ENCODE measurements around the gene IL34. TPM values are rescaled to one million over a fixed set of nuclear protein-coding genes. Genes with fewer than 3 reads are reported as not detected.

IL34 gene
- total and polyA plus RNA-seq, 2 experiments from 2014 or later = 4.3 to 6.6 TPM

- Histone ChIP-seq H3K27ac (ENCODE audit: low read depth) (no peak overlapping the region), H3F3A (replicated peaks; ENCODE audit: low read depth) (no peaks in the 10 kb centered on the region), H3K27me3 (ENCODE audit: insufficient read depth) (no peaks in the 10 kb centered on the region), H3K4me3 (no peak overlapping the region), H2AFZ (no peak overlapping the region), H3K79me2 (replicated peaks; ENCODE audit: insufficient read depth) (no peaks in the 10 kb centered on the region), H3K4me1 (ENCODE audit: insufficient read depth) (0 out of 2 replicates have a peak, but pooled peaks cover 3% of the 10 kb centered on the region), H4K20me1 (replicated peaks; ENCODE audit: insufficient read depth) (no peaks in the 10 kb centered on the region), H3K9me2 (ENCODE audit: insufficient read depth) (no peaks in the 10 kb centered on the region), H3K36me3 (ENCODE audit: insufficient read depth) (no peaks in the 10 kb centered on the region), H3K4me2 (no peak overlapping the region)
- Mint-ChIP-seq H3K27me3 (ENCODE audit: insufficient read depth, low read depth, poor library complexity) (peaks cover 27% of the 10 kb centered on the region), H3K4me3 (no peak overlapping the region), H3K36me3 (ENCODE audit: low read depth) (no peaks in the 10 kb centered on the region; the same call in 2 of the 3 replicates), H3K27ac (no peak overlapping the region), H3K4me1 (peaks cover 26% of the 10 kb centered on the region), H3K9me3 (no peaks in the 10 kb centered on the region)
- TF ChIP-seq NANOG (IDR thresholded peaks at IDR 0.05; ENCODE audit: borderline replicate concordance) (no peak), ZNF331 (CRISPR knock-in tag; IDR thresholded peaks at IDR 0.05; ENCODE audit: low read depth) (no peak), CTCF (conservative IDR thresholded peaks at IDR 0.05; ENCODE audit: low read depth in 2 of 2) (no peak), ZNF114 (CRISPR knock-in tag; IDR thresholded peaks at IDR 0.05) (no peak), EZH2phosphoT487 (IDR thresholded peaks at IDR 0.05; ENCODE audit: unreplicated experiment) (no peak), POLR2AphosphoS5 (IDR thresholded peaks at IDR 0.05; ENCODE audit: low read depth) (no peak), STAT1 (IDR thresholded peaks at IDR 0.05; ENCODE audit: unreplicated experiment) (no peak), CREB1 (CRISPR knock-in tag; IDR thresholded peaks at IDR 0.05; ENCODE audit: low read depth) (no peak), EZH2 (IDR thresholded peaks at IDR 0.05; ENCODE audit: low read depth, unreplicated experiment) (no peak), JUNB (IDR thresholded peaks at IDR 0.05; ENCODE audit: unreplicated experiment) (no peak)
- TF ChIP-seq, protein P1, sequence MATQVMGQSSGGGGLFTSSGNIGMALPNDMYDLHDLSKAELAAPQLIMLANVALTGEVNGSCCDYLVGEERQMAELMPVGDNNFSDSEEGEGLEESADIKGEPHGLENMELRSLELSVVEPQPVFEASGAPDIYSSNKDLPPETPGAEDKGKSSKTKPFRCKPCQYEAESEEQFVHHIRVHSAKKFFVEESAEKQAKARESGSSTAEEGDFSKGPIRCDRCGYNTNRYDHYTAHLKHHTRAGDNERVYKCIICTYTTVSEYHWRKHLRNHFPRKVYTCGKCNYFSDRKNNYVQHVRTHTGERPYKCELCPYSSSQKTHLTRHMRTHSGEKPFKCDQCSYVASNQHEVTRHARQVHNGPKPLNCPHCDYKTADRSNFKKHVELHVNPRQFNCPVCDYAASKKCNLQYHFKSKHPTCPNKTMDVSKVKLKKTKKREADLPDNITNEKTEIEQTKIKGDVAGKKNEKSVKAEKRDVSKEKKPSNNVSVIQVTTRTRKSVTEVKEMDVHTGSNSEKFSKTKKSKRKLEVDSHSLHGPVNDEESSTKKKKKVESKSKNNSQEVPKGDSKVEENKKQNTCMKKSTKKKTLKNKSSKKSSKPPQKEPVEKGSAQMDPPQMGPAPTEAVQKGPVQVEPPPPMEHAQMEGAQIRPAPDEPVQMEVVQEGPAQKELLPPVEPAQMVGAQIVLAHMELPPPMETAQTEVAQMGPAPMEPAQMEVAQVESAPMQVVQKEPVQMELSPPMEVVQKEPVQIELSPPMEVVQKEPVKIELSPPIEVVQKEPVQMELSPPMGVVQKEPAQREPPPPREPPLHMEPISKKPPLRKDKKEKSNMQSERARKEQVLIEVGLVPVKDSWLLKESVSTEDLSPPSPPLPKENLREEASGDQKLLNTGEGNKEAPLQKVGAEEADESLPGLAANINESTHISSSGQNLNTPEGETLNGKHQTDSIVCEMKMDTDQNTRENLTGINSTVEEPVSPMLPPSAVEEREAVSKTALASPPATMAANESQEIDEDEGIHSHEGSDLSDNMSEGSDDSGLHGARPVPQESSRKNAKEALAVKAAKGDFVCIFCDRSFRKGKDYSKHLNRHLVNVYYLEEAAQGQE (IDR thresholded peaks at IDR 0.05; ENCODE audit: unreplicated experiment) = no peak
- TF ChIP-seq, protein P2, sequence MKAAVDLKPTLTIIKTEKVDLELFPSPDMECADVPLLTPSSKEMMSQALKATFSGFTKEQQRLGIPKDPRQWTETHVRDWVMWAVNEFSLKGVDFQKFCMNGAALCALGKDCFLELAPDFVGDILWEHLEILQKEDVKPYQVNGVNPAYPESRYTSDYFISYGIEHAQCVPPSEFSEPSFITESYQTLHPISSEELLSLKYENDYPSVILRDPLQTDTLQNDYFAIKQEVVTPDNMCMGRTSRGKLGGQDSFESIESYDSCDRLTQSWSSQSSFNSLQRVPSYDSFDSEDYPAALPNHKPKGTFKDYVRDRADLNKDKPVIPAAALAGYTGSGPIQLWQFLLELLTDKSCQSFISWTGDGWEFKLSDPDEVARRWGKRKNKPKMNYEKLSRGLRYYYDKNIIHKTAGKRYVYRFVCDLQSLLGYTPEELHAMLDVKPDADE (IDR thresholded peaks at IDR 0.05) = no peak
- TF ChIP-seq, protein P3, sequence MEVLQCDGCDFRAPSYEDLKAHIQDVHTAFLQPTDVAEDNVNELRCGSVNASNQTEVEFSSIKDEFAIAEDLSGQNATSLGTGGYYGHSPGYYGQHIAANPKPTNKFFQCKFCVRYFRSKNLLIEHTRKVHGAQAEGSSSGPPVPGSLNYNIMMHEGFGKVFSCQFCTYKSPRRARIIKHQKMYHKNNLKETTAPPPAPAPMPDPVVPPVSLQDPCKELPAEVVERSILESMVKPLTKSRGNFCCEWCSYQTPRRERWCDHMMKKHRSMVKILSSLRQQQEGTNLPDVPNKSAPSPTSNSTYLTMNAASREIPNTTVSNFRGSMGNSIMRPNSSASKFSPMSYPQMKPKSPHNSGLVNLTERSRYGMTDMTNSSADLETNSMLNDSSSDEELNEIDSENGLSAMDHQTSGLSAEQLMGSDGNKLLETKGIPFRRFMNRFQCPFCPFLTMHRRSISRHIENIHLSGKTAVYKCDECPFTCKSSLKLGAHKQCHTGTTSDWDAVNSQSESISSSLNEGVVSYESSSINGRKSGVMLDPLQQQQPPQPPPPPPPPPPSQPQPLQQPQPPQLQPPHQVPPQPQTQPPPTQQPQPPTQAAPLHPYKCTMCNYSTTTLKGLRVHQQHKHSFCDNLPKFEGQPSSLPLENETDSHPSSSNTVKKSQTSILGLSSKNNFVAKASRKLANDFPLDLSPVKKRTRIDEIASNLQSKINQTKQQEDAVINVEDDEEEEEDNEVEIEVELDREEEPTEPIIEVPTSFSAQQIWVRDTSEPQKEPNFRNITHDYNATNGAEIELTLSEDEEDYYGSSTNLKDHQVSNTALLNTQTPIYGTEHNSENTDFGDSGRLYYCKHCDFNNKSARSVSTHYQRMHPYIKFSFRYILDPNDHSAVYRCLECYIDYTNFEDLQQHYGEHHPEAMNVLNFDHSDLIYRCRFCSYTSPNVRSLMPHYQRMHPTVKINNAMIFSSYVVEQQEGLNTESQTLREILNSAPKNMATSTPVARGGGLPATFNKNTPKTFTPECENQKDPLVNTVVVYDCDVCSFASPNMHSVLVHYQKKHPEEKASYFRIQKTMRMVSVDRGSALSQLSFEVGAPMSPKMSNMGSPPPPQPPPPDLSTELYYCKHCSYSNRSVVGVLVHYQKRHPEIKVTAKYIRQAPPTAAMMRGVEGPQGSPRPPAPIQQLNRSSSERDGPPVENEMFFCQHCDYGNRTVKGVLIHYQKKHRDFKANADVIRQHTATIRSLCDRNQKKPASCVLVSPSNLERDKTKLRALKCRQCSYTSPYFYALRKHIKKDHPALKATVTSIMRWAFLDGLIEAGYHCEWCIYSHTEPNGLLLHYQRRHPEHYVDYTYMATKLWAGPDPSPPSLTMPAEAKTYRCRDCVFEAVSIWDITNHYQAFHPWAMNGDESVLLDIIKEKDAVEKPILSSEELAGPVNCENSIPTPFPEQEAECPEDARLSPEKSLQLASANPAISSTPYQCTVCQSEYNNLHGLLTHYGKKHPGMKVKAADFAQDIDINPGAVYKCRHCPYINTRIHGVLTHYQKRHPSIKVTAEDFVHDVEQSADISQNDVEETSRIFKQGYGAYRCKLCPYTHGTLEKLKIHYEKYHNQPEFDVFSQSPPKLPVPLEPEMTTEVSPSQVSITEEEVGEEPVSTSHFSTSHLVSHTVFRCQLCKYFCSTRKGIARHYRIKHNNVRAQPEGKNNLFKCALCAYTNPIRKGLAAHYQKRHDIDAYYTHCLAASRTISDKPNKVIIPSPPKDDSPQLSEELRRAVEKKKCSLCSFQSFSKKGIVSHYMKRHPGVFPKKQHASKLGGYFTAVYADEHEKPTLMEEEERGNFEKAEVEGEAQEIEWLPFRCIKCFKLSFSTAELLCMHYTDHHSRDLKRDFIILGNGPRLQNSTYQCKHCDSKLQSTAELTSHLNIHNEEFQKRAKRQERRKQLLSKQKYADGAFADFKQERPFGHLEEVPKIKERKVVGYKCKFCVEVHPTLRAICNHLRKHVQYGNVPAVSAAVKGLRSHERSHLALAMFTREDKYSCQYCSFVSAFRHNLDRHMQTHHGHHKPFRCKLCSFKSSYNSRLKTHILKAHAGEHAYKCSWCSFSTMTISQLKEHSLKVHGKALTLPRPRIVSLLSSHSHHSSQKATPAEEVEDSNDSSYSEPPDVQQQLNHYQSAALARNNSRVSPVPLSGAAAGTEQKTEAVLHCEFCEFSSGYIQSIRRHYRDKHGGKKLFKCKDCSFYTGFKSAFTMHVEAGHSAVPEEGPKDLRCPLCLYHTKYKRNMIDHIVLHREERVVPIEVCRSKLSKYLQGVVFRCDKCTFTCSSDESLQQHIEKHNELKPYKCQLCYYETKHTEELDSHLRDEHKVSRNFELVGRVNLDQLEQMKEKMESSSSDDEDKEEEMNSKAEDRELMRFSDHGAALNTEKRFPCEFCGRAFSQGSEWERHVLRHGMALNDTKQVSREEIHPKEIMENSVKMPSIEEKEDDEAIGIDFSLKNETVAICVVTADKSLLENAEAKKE (CRISPR knock-in tag; IDR thresholded peaks at IDR 0.05) = no peak
- ATAC-seq (no peak), DNase-seq (ENCODE audit: low spot score) (no peak)
These were observed 55.2 kb downstream of the IL34 start for GRCh38 chr16:70701596-70701995.

Measured in GM23338 (cell line).